Dendritic cell treated with granulocyte-macrophage colony-stimulating factor and Interleukin-4, amounts not matched to agents 40 ng/mL and 50 ng/mL, for 4 days (primary cell): ENCODE data around the gene COL2A1.
"Not testable (repeated sequence)": the region's sequence is repeated elsewhere in the genome, so short reads cannot be mapped to it uniquely, and the experiment has no call there.

Experiments
- H3K27ac Mint-ChIP-seq: one replicate; pipeline ENCODE4 v1.8.0; 2022; ENCODE audit warnings: mild to moderate bottlenecking, mixed read lengths
- H3K27me3 Mint-ChIP-seq: one replicate; pipeline ENCODE4 v1.8.0; 2022; ENCODE audit warnings: mild to moderate bottlenecking, mixed read lengths
- H3K36me3 Mint-ChIP-seq: one replicate; pipeline ENCODE4 v1.8.0; 2022; ENCODE audit warnings: low read depth, mixed read lengths
- H3K4me1 Mint-ChIP-seq: one replicate; pipeline ENCODE4 v1.8.0; 2022; ENCODE audit warnings: low read depth, mixed read lengths
- H3K4me3 Mint-ChIP-seq: one replicate; pipeline ENCODE4 v1.8.0; 2022; ENCODE audit warnings: mild to moderate bottlenecking, moderate library complexity, mixed read lengths
- H3K9me3 Mint-ChIP-seq: one replicate; pipeline ENCODE4 v1.8.0; 2022; ENCODE audit warnings: mixed read lengths
- intact Hi-C: fragments of 100-400 bp; cut with micrococcal nuclease; formaldehyde crosslinking; loops from one replicate; pipeline ENCODE4 v1.15.0; 2022

COL2A1 gene

DNA sequence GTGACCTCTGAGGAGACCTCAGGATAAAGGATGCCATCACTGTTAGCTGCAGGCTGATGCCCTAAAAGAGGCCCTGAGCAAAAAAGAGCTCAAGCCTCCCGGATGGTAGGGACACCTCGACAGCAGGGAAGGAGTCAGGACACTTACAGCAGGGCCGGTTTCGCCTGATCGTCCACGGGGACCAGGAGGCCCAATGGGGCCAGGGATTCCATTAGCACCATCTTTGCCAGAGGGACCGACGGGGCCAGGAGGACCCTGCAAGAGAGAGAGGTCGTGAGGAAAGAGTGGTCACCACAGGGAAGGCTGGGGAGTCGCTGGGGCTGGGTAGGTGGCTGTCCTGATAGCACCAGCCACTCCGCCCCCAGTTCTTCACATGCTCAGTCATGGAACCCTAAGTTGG, 28.5 kb downstream of the COL2A1 start:
- H3K27ac Mint-ChIP-seq, result no peak overlapping the region
- intact Hi-C loops, result no loop called here
- H3K9me3 Mint-ChIP-seq, result no peaks in the 10 kb centered on the region
- H3K4me3 Mint-ChIP-seq, result no peak overlapping the region
- H3K36me3 Mint-ChIP-seq, result no peaks in the 10 kb centered on the region
- peaks cover 8% of the 10 kb centered on the region for H3K27me3 Mint-ChIP-seq
- H3K4me1 Mint-ChIP-seq, result no peaks in the 10 kb centered on the region

- peaks cover 8% of the 10 kb centered on the region for H3K27me3 Mint-ChIP-seq
- intact Hi-C loops, result no loop called here
- no peaks in the 10 kb centered on the region for H3K9me3 Mint-ChIP-seq
- no peaks in the 10 kb centered on the region for H3K4me1 Mint-ChIP-seq
- H3K36me3 Mint-ChIP-seq, result no peaks in the 10 kb centered on the region
- H3K27ac Mint-ChIP-seq, result no peak overlapping the region
- no peak overlapping the region for H3K4me3 Mint-ChIP-seq
These were observed 29.1 kb downstream of the COL2A1 start for GRCh38 chr12:47975036-47975620.

DNA sequence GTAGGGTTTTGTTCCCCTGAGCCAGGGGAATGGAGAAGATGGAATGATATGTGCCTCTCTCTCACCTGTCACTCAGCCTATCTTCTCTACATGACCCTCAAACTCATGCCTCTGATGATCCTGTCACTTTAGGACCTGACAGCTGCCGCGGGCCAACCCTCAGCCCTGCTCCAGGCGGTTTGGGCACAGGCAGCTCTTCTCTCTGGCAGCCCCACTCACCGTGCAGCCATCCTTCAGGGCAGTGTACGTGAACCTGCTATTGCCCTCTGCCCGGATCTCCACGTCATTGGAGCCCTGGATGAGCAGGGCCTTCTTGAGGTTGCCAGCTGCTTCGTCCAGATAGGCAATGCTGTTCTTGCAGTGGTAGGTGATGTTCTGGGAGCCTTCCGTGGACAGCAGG, 30.4 kb downstream of the COL2A1 start:
- Mint-ChIP-seq H3K27me3 (peaks cover 2% of the 10 kb centered on the region), H3K36me3 (no peaks in the 10 kb centered on the region), H3K27ac (no peak overlapping the region), H3K4me1 (no peaks in the 10 kb centered on the region), H3K4me3 (no peak overlapping the region), H3K9me3 (no peaks in the 10 kb centered on the region)
- intact Hi-C loops, result no loop called here

DNA sequence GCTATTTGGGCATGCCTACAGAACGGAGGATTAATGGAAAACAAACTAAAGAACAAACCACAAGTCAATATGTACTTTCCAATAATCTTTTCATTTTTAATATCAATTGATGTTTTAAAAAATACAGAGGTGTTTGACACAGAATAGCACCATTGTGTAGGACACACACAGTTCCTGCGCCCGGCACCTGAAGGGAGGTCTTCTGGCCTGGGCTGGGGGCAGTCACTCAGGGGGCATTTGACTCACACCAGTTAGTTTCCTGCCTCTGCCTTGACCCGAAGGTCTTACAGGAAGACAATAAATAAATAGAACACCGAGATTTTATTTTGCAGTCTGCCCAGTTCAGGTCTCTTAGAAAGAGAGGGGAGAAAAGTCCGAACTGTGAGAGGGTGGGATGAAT, 31.4 kb downstream of the COL2A1 start:
- H3K4me3 Mint-ChIP-seq, result no peak overlapping the region
- intact Hi-C loops, result no loop called here
- no peaks in the 10 kb centered on the region for H3K9me3 Mint-ChIP-seq
- H3K27ac Mint-ChIP-seq, result no peak overlapping the region
- no peaks in the 10 kb centered on the region for H3K4me1 Mint-ChIP-seq
- no peaks in the 10 kb centered on the region for H3K27me3 Mint-ChIP-seq
- H3K36me3 Mint-ChIP-seq, result no peaks in the 10 kb centered on the region

DNA sequence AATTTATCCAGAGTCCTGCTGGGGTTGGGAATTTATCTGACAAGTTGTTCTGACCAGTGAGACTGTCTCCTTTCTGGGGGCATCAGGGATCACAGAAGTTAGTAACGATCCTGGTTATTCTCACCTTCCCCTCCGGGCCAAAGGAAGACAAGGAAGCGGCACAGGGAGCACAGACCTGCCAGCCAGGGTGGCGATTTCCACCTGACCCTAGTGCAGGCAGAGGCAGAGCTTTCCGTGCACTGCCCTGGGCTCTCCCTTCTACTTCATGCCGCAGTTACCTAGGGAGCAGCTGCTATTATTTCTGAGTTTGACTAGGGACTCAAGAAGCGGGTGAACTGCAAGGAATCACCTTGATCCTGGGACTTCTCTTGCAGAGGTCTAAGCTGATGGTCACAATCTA, 33.4 kb downstream of the COL2A1 start:
- Mint-ChIP-seq H3K27me3 (no peaks in the 10 kb centered on the region), H3K36me3 (no peaks in the 10 kb centered on the region), H3K9me3 (no peaks in the 10 kb centered on the region), H3K4me3 (no peak overlapping the region), H3K4me1 (peaks cover under 1% of the 10 kb centered on the region), H3K27ac (no peak overlapping the region)
- intact Hi-C loops, result no loop called here

DNA sequence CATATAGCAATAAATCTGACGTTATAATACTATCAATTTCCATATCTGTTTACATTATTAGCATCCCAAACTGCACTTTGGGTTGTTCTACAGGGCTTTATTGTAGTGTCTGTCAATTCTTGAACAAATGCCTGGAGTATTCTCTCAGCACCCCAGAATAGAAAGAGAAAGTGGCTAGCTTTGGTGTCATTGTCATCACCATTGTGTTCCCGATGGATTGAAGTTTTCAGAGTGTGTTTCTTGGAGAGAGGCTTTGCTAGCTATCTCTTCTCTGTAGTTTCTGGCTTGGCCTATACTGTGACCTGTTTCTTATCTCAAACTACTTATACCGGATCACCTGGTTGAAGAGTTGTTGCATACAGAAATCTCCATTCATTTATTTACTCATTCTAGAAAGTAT, 34.4 kb downstream of the COL2A1 start:
- no peaks in the 10 kb centered on the region for H3K9me3 Mint-ChIP-seq
- no peak overlapping the region for H3K27ac Mint-ChIP-seq
- H3K36me3 Mint-ChIP-seq, result no peaks in the 10 kb centered on the region
- intact Hi-C loops, result loop anchor here (10.0 kb wide), 1 partner anchor 195 kb away; no protein-coding TSS in a partner anchor
- H3K4me1 Mint-ChIP-seq, result peaks cover 7% of the 10 kb centered on the region
- no peaks in the 10 kb centered on the region for H3K27me3 Mint-ChIP-seq
- no peak overlapping the region for H3K4me3 Mint-ChIP-seq

DNA sequence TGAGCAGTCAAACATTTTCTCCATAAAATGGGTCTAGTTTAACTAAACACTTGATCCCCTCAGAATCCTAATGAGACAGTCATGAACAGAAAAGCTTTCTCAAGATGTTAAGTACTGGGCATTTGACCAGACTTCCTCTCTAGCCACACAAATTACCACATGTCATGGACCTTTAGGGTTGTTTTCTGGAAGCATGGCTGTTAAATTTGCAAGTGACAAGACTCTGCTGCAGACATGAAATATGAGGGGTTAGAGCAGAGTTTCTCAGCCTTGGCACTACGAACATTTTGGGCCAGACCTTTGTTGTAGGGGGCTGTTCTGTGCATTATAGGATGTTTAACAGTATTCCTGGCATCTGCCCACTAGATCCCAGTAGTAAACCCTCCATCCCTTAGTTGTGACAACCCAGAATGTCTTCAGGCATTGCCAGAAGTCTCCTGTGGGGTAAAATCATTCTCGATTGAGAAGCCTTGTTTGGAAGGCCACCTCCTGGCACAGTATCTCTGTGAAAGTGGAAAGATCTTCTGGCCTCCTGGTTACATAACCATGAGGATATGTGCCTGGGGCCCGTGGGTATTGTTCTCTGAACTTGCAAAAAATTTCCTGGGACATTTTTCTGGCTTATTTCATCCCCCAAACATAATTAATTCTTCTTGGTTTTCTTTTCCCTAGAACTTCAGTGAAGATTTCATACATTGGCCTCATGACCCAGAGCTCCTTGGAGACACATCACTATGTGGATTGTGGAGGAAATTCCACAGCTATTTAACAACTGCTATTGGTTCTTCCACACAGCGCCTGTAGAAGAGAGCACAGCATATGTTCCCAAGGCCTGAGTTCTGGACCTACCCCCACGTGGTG, 36.6 kb downstream of the COL2A1 start:
- intact Hi-C loops, result loop anchor here (10.0 kb wide), 1 partner anchor 197 kb away; no protein-coding TSS in a partner anchor
- peaks cover 7% of the 10 kb centered on the region for H3K36me3 Mint-ChIP-seq

GRCh38 chr12:47965581-47965980, 38.7 kb downstream of the COL2A1 start:
- Mint-ChIP-seq H3K4me1 (peaks cover 28% of the 10 kb centered on the region), H3K27ac (peak overlapping the region; percentile 9)

More for the DNA sequence above, 36.6 kb downstream of the COL2A1 start:
- peaks cover 10% of the 10 kb centered on the region for H3K27me3 Mint-ChIP-seq
- no peak overlapping the region for H3K4me3 Mint-ChIP-seq
- no peak overlapping the region for H3K27ac Mint-ChIP-seq
- H3K4me1 Mint-ChIP-seq, result peaks cover 28% of the 10 kb centered on the region
- H3K9me3 Mint-ChIP-seq, result no peaks in the 10 kb centered on the region

DNA sequence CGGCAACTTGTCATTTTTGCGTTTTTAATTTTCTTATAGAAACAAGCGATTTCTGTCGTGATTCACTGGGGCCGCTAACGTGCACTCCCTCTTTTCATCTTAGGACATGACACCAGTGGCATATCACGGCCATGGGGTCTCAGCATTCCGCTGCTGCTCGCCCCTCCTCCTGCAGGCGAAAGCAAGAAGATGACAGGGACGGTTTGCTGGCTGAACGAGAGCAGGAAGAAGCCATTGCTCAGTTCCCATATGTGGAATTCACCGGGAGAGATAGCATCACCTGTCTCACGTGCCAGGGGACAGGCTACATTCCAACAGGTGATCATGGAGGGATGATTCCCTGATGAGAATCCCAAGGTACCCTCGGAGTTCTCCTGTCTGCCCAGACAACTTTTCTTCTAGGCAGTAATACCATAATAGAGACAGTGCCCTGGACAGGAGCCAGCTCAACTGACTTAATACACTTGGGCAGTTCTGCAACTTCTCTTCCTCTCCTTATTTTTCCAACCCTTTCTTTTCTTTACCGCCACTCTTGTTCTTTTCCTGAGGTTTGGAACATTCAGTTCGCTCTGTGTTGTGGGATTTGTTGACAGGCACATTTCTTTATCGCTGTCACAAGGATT, 40.1 kb downstream of the COL2A1 start:
- intact Hi-C loops, result loop anchor here (10.0 kb wide), 1 partner anchor 201 kb away; no protein-coding TSS in a partner anchor
- H3K27ac Mint-ChIP-seq, result peak overlapping the region; percentile 81

More at GRCh38 chr12:47965581-47965980, 38.7 kb downstream of the COL2A1 start:
- Mint-ChIP-seq H3K36me3 (peaks cover 7% of the 10 kb centered on the region), H3K9me3 (no peaks in the 10 kb centered on the region), H3K4me3 (no peak overlapping the region), H3K27me3 (peaks cover 28% of the 10 kb centered on the region)
- intact Hi-C loops, result loop anchor here (10.0 kb wide), 1 partner anchor 199 kb away; no protein-coding TSS in a partner anchor

GRCh38 chr12:47963340-47964040, 40.8 kb downstream of the COL2A1 start, which contains the start of gene TMEM106C:
TSS of gene TMEM106C (plus strand) at chr12:47963596. CDS start at chr12:47964237, 641 bp downstream.
- intact Hi-C loops, result loop anchor here (10.0 kb wide), 1 partner anchor 201 kb away; no protein-coding TSS in a partner anchor
- peaks cover 7% of the 10 kb centered on the region for H3K36me3 Mint-ChIP-seq
- peak within 1 kb of the TSS; percentile 89 for H3K4me3 Mint-ChIP-seq
- H3K9me3 Mint-ChIP-seq, result no peaks in the 10 kb centered on the region
- peaks cover 42% of the 10 kb centered on the region for H3K27me3 Mint-ChIP-seq
- H3K27ac Mint-ChIP-seq, result peak within 1 kb of the TSS; percentile 81
- H3K4me1 Mint-ChIP-seq, result peaks cover 28% of the 10 kb centered on the region

More for the DNA sequence above, 40.1 kb downstream of the COL2A1 start:
- peaks cover 7% of the 10 kb centered on the region for H3K36me3 Mint-ChIP-seq
- peaks cover 41% of the 10 kb centered on the region for H3K27me3 Mint-ChIP-seq
- peak overlapping the region; percentile 89 for H3K4me3 Mint-ChIP-seq
- peaks cover 28% of the 10 kb centered on the region for H3K4me1 Mint-ChIP-seq
- H3K9me3 Mint-ChIP-seq, result no peaks in the 10 kb centered on the region

GRCh38 chr12:47962198-47962597, 42.1 kb downstream of the COL2A1 start:
- peaks cover 10% of the 10 kb centered on the region for H3K9me3 Mint-ChIP-seq
- peaks cover 7% of the 10 kb centered on the region for H3K36me3 Mint-ChIP-seq
- no peak overlapping the region for H3K4me3 Mint-ChIP-seq
- H3K27me3 Mint-ChIP-seq, result peaks cover 46% of the 10 kb centered on the region
- intact Hi-C loops, result loop anchor here (10.0 kb wide), 1 partner anchor 203 kb away; no protein-coding TSS in a partner anchor
- peaks cover 28% of the 10 kb centered on the region for H3K4me1 Mint-ChIP-seq
- no peak overlapping the region for H3K27ac Mint-ChIP-seq

GRCh38 chr12:47957671-47958070, 46.6 kb downstream of the COL2A1 start:
- H3K27ac Mint-ChIP-seq, H3K4me3 Mint-ChIP-seq, H3K36me3 Mint-ChIP-seq, intact Hi-C loops, H3K4me1 Mint-ChIP-seq: not testable (repeated sequence)
- peaks cover 45% of the 10 kb centered on the region for H3K27me3 Mint-ChIP-seq
- H3K9me3 Mint-ChIP-seq, result peaks cover 10% of the 10 kb centered on the region

DNA sequence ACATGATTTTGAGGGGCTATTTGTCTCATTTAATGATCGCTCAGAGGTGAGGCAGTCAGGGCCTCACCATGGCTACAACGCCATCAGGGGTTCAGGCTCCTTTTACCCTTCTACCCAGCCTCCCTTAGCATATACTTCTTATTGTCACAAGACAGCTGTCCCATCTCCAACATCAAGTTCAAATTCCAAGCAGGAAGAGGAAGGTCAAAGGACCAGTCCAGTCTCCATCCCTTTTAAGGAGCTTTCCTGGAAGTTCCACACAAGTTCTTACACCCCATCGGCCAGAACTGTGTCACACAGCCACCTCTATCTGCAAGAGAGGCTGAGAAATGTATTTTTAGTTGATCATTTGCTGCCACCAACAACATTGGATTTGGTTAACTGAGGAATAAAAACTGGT, 49.2 kb downstream of the COL2A1 start:
- Mint-ChIP-seq H3K27ac (no peak overlapping the region), H3K4me3 (no peak overlapping the region), H3K4me1 (no peaks in the 10 kb centered on the region), H3K36me3 (no peaks in the 10 kb centered on the region), H3K27me3 (peaks cover 25% of the 10 kb centered on the region), H3K9me3 (peaks cover 10% of the 10 kb centered on the region)
- intact Hi-C loops, result no loop called here
